GM18499 (cell line): ENCODE data around the gene AGO3.

Experiments
- ATAC-seq: cut with Tn5 transposase; IDR thresholded peaks from one replicate; pipeline ENCODE4 v1.9.1; 2021; ENCODE audit warnings: moderate number of reproducible peaks; ENCODE audit not compliant: insufficient read depth, unreplicated experiment

The AGO3 gene

GRCh38 chr1:36076979-36077573 lies 146.2 kb downstream of the AGO3 start:
- ATAC-seq, result no peak

- ATAC-seq, result no peak
These were observed 149.3 kb downstream of the AGO3 start for GRCh38 chr1:36080236-36080635.

- no peak for ATAC-seq
These were observed 149.9 kb downstream of the AGO3 start for GRCh38 chr1:36080801-36081200.

GRCh38 chr1:36081926-36082485 lies 151.1 kb downstream of the AGO3 start:
- no peak for ATAC-seq

- no peak for ATAC-seq
These were observed 152.3 kb downstream of the AGO3 start for GRCh38 chr1:36083219-36083618.

GRCh38 chr1:36083635-36084496 lies 153.0 kb downstream of the AGO3 start, which contains the start of gene TEKT2:
TSS of gene TEKT2 (plus strand) at chr1:36084094. CDS start at chr1:36084922, 828 bp downstream.
- ATAC-seq, result no peak

GRCh38 chr1:36084497-36085115 lies 153.7 kb downstream of the AGO3 start:
- no peak for ATAC-seq

- no peak for ATAC-seq
These were observed 154.2 kb downstream of the AGO3 start for GRCh38 chr1:36085126-36085525.

GRCh38 chr1:36085686-36086526 lies 155.0 kb downstream of the AGO3 start:
- no peak for ATAC-seq

GRCh38 chr1:36086529-36087232 lies 155.8 kb downstream of the AGO3 start:
- no peak for ATAC-seq

GRCh38 chr1:36087233-36088123 lies 156.6 kb downstream of the AGO3 start:
- ATAC-seq, result no peak

- no peak for ATAC-seq
These were observed 157.3 kb downstream of the AGO3 start for GRCh38 chr1:36088265-36088576.

GRCh38 chr1:36088577-36089392 lies 157.9 kb downstream of the AGO3 start, which contains the start of gene ADPRS:
TSS of gene ADPRS (plus strand) at chr1:36088892. CDS start at chr1:36088905, 13 bp downstream.
- ATAC-seq, result peak; percentile 65

- no peak for ATAC-seq
These were observed 158.7 kb downstream of the AGO3 start for GRCh38 chr1:36089393-36090121.

- no peak for ATAC-seq
These were observed 160.2 kb downstream of the AGO3 start for GRCh38 chr1:36091141-36091540.

- no peak for ATAC-seq
These were observed 160.8 kb downstream of the AGO3 start for GRCh38 chr1:36091698-36092097.

- ATAC-seq, result no peak
These were observed 161.4 kb downstream of the AGO3 start for GRCh38 chr1:36092166-36092797.
